ENCODE measurements around the gene MAU2. TPM values are rescaled to one million over a fixed set of nuclear protein-coding genes. Genes with fewer than 3 reads are reported as not detected.

The MAU2 gene
- total RNA-seq, result 10 to 100 TPM; 38.6 to 40.9 TPM

- ChIA-PET CTCF (interaction anchor here (1.5 kb wide), 1 partner anchor 170 kb away, joined by 6 read pairs; no protein-coding TSS in a partner anchor), POLR2A (interaction anchor here (0.8 to 0.9 kb wide), 2 partner anchors 9 to 65 kb away, joined by 3 to 4 read pairs; no protein-coding TSS in a partner anchor)
- Mint-ChIP-seq H3K4me3 (peak within 1 kb of the TSS; percentile 94), H3K9me3 (no peaks in the 10 kb centered on the region), H3K36me3 (peaks cover 16% of the 10 kb centered on the region), H3K4me1 (ENCODE audit: low read depth) (peaks cover 35% of the 10 kb centered on the region), H3K27me3 (no peaks in the 10 kb centered on the region), H3K27ac (peak within 1 kb of the TSS; percentile 96)
- peak; percentile 94 for DNase-seq
- intact Hi-C loops (cut with micrococcal nuclease), result loop anchor here (1.0 to 5.0 kb wide), 5 partner anchors 65 to 182 kb away; partner anchors contain the start of genes BORCS8, GATAD2A, RFXANK and TMEM161A
Observed at GRCh38 chr19:19320361-19321140, at the start of gene MAU2, which contains the start of gene SUGP1. Gene MAU2, plus strand, starts transcription at chr19:19320829. Its CDS starts 31 bp downstream, at chr19:19320860. Gene SUGP1, minus strand, starts transcription at chr19:19320509. Its CDS starts 13 bp downstream, at chr19:19320496.

- Mint-ChIP-seq H3K9me3 (no peaks in the 10 kb centered on the region), H3K36me3 (peaks cover 12% of the 10 kb centered on the region), H3K4me1 (ENCODE audit: low read depth) (peaks cover 5% of the 10 kb centered on the region), H3K4me3 (no peak overlapping the region), H3K27ac (no peak overlapping the region), H3K27me3 (peaks cover 3% of the 10 kb centered on the region)
- no peak for DNase-seq
- CTCF ChIA-PET, result no interaction called here
- intact Hi-C loops (cut with micrococcal nuclease), result no loop called here
- POLR2A ChIA-PET, result no interaction called here
Observed at GRCh38 chr19:19271828-19272599, 48.6 kb upstream of the MAU2 start.

GRCh38 chr19:19274146-19274545 lies 46.5 kb upstream of the MAU2 start:
- Mint-ChIP-seq H3K27ac (no peak overlapping the region), H3K9me3 (no peaks in the 10 kb centered on the region), H3K4me3 (no peak overlapping the region), H3K4me1 (ENCODE audit: low read depth) (peaks cover 5% of the 10 kb centered on the region), H3K36me3 (peaks cover 23% of the 10 kb centered on the region), H3K27me3 (peaks cover 3% of the 10 kb centered on the region)
- POLR2A ChIA-PET, result no interaction called here
- CTCF ChIA-PET, result no interaction called here
- intact Hi-C loops (cut with micrococcal nuclease), result no loop called here
- no peak for DNase-seq

GRCh38 chr19:19274716-19275565 lies 45.7 kb upstream of the MAU2 start:
- Mint-ChIP-seq H3K9me3 (no peaks in the 10 kb centered on the region), H3K4me1 (ENCODE audit: low read depth) (peaks cover 5% of the 10 kb centered on the region), H3K36me3 (peaks cover 25% of the 10 kb centered on the region), H3K27me3 (peaks cover 3% of the 10 kb centered on the region), H3K27ac (no peak overlapping the region), H3K4me3 (no peak overlapping the region)
- intact Hi-C loops (cut with micrococcal nuclease), result no loop called here
- CTCF ChIA-PET, result no interaction called here
- POLR2A ChIA-PET, result no interaction called here
- DNase-seq, result no peak

- ChIA-PET POLR2A (no interaction called here), CTCF (no interaction called here)
- Mint-ChIP-seq H3K36me3 (peaks cover 30% of the 10 kb centered on the region), H3K4me3 (no peak overlapping the region), H3K9me3 (no peaks in the 10 kb centered on the region), H3K27me3 (peaks cover 3% of the 10 kb centered on the region), H3K27ac (no peak overlapping the region), H3K4me1 (ENCODE audit: low read depth) (peaks cover 5% of the 10 kb centered on the region)
- intact Hi-C loops (cut with micrococcal nuclease), result no loop called here
- no peak for DNase-seq
Observed at GRCh38 chr19:19276386-19276785, 44.2 kb upstream of the MAU2 start.

- peaks cover 32% of the 10 kb centered on the region for H3K36me3 Mint-ChIP-seq
- ChIA-PET CTCF (no interaction called here), POLR2A (no interaction called here)
- H3K27me3 Mint-ChIP-seq, result peaks cover 3% of the 10 kb centered on the region
- peaks cover 5% of the 10 kb centered on the region for H3K4me1 Mint-ChIP-seq (ENCODE audit: low read depth)
- intact Hi-C loops (cut with micrococcal nuclease), result no loop called here
- H3K9me3 Mint-ChIP-seq, result no peaks in the 10 kb centered on the region
- no peak overlapping the region for H3K4me3 Mint-ChIP-seq
- no peak for DNase-seq
- no peak overlapping the region for H3K27ac Mint-ChIP-seq
Observed at GRCh38 chr19:19276851-19277250, 43.8 kb upstream of the MAU2 start.

- ChIA-PET CTCF (no interaction called here), POLR2A (no interaction called here)
- no peaks in the 10 kb centered on the region for H3K9me3 Mint-ChIP-seq
- DNase-seq, result no peak
- intact Hi-C loops (cut with micrococcal nuclease), result no loop called here
- no peak overlapping the region for H3K4me3 Mint-ChIP-seq
- no peaks in the 10 kb centered on the region for H3K27me3 Mint-ChIP-seq
- H3K4me1 Mint-ChIP-seq (ENCODE audit: low read depth), result peaks cover 5% of the 10 kb centered on the region
- no peak overlapping the region for H3K27ac Mint-ChIP-seq
- H3K36me3 Mint-ChIP-seq, result peaks cover 32% of the 10 kb centered on the region
Observed at GRCh38 chr19:19278315-19278714, 42.3 kb upstream of the MAU2 start.

GRCh38 chr19:19279062-19279612 lies 41.5 kb upstream of the MAU2 start:
- H3K4me3 Mint-ChIP-seq, result no peak overlapping the region
- DNase-seq, result no peak
- no peak overlapping the region for H3K27ac Mint-ChIP-seq
- H3K4me1 Mint-ChIP-seq (ENCODE audit: low read depth), result no peaks in the 10 kb centered on the region
- intact Hi-C loops (cut with micrococcal nuclease), result no loop called here
- H3K9me3 Mint-ChIP-seq, result no peaks in the 10 kb centered on the region
- ChIA-PET POLR2A (no interaction called here), CTCF (no interaction called here)
- peaks cover 36% of the 10 kb centered on the region for H3K36me3 Mint-ChIP-seq
- no peaks in the 10 kb centered on the region for H3K27me3 Mint-ChIP-seq

GRCh38 chr19:19279853-19280252 lies 40.8 kb upstream of the MAU2 start:
- POLR2A ChIA-PET, result no interaction called here
- H3K4me3 Mint-ChIP-seq, result no peak overlapping the region
- no peaks in the 10 kb centered on the region for H3K27me3 Mint-ChIP-seq
- CTCF ChIA-PET, result no interaction called here
- no peaks in the 10 kb centered on the region for H3K9me3 Mint-ChIP-seq
- no peak for DNase-seq
- H3K27ac Mint-ChIP-seq, result no peak overlapping the region
- no peaks in the 10 kb centered on the region for H3K4me1 Mint-ChIP-seq (ENCODE audit: low read depth)
- peaks cover 41% of the 10 kb centered on the region for H3K36me3 Mint-ChIP-seq
- intact Hi-C loops (cut with micrococcal nuclease), result no loop called here

GRCh38 chr19:19280561-19280960 lies 40.1 kb upstream of the MAU2 start:
- Mint-ChIP-seq H3K27me3 (no peaks in the 10 kb centered on the region), H3K4me3 (no peak overlapping the region), H3K36me3 (peaks cover 42% of the 10 kb centered on the region), H3K27ac (no peak overlapping the region), H3K9me3 (no peaks in the 10 kb centered on the region), H3K4me1 (ENCODE audit: low read depth) (no peaks in the 10 kb centered on the region)
- CTCF ChIA-PET, result no interaction called here
- POLR2A ChIA-PET, result no interaction called here
- intact Hi-C loops (cut with micrococcal nuclease), result no loop called here
- no peak for DNase-seq

- CTCF ChIA-PET, result no interaction called here
- no peak overlapping the region for H3K27ac Mint-ChIP-seq
- no peak for DNase-seq
- H3K4me1 Mint-ChIP-seq (ENCODE audit: low read depth), result no peaks in the 10 kb centered on the region
- H3K36me3 Mint-ChIP-seq, result peaks cover 28% of the 10 kb centered on the region
- POLR2A ChIA-PET, result no interaction called here
- no peaks in the 10 kb centered on the region for H3K27me3 Mint-ChIP-seq
- no peaks in the 10 kb centered on the region for H3K9me3 Mint-ChIP-seq
- no peak overlapping the region for H3K4me3 Mint-ChIP-seq
- intact Hi-C loops (cut with micrococcal nuclease), result no loop called here
Observed at GRCh38 chr19:19285686-19286085, 34.9 kb upstream of the MAU2 start.

GRCh38 chr19:19292607-19293006 lies 28.0 kb upstream of the MAU2 start:
- no peak overlapping the region for H3K27ac Mint-ChIP-seq
- H3K4me3 Mint-ChIP-seq, result no peak overlapping the region
- H3K36me3 Mint-ChIP-seq, result peaks cover 54% of the 10 kb centered on the region
- intact Hi-C loops (cut with micrococcal nuclease), result no loop called here
- H3K9me3 Mint-ChIP-seq, result peaks cover 5% of the 10 kb centered on the region
- H3K27me3 Mint-ChIP-seq, result no peaks in the 10 kb centered on the region
- no peaks in the 10 kb centered on the region for H3K4me1 Mint-ChIP-seq (ENCODE audit: low read depth)
- ChIA-PET CTCF (no interaction called here), POLR2A (no interaction called here)
- DNase-seq, result no peak

All from activated CD4-positive, alpha-beta memory T cell treated with anti-CD3 and anti-CD28 coated beads for 36 hours (primary cell).